Activated naive CD4-positive, alpha-beta T cell treated with anti-CD3 and anti-CD28 coated beads, Interleukin-2, amount 50 U/mL, for 16 hours (primary cell): ENCODE results near the gene CNBD2.
"Not testable (repeated sequence)": the region's sequence is repeated elsewhere in the genome, so short reads cannot be mapped to it uniquely, and the experiment has no call there.

Experiments used
- DNase-seq: peaks from one replicate; pipeline ENCODE4 v3.0.0-alpha.2; 2020

Gene CNBD2

DNA sequence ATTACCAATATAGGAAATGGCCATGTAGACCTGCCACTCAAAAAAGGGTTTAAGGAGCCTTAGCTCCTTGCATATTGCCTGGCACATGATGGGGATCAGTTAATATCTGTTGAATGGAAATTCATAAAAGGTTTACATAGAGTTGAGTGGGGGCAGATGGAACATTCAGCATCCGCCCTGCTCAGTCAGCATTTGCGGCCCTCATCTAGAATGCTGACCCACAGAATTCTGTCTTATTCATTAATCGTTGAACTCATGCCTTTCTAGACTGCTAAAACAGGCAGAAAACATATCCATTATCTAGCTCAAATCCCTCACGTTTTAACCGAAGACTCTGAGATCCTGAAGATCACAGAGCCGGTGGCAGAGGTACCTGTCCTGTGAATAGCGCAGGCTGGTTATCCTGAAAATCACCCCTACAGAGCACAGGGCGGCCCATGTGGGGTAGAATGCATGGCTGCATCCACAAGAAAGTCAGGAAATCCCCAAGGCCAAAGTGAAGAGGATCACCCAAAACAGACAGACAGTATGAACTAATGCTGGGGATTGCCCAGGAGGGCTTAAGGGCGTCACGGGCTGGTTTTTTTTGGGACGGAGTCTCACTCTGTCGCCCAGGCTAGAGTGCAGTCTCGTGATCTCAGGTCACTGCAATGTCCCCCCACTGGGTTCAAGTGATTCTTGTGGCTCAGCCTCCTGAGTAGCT is 59.9 kb downstream of the CNBD2 start:
- DNase-seq = no peak

DNA sequence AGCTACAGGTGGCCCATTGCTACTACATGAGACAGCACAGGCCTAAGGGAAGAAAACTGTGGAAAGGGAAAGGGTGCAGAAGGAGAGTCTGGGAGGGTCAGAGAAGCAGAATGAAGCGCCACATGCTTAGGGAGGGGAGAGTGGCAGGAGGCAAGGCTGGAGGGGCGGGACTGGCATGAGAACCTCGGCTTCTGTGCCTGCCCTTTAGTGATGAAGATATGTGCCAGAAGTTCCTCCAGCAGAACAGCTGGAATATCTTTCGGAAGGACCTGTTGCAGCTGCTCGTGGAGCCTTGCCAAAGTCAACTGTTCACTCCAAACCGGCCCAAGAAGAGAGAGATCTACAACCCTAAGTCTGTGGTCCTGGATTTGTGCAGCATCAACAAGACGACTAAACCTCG is 61.8 kb downstream of the CNBD2 start:
- DNase-seq = no peak

DNA sequence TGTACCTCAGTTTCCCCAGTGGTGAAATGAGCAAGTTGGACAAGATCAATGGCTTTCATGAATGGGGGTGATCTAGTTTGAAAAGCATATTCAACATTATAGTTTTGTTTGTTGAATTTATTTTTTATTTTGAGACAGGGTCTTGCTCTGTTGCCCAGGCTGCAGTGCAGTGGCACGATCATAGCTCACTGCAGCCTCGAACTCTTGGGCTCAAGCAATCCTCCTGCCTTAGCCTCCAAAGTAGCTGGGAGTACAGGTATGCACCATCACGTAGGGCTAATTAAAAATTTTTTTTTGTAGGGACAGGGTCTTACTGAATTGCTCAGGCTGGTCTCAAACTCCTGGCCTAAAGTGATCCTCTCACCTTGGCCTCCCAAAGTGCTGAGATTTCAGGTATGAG is 63.4 kb downstream of the CNBD2 start:
- no peak for DNase-seq

DNA sequence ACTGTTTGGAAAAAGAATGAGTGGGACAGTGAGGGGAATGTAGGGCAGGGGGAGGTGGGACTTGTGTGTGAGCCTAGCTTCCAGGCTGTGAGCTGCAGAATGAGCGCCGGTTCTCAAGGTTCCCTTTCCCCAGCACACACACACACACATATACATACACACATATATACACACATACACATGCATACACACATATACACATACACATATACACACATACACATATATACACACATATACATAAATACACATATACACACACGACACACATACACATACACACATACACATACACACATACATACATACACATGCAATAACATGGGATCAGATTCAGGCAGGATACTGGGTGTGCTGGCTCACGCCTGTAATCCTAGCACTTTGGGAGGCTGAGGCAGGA is 66.5 kb downstream of the CNBD2 start:
- DNase-seq = no peak

DNA sequence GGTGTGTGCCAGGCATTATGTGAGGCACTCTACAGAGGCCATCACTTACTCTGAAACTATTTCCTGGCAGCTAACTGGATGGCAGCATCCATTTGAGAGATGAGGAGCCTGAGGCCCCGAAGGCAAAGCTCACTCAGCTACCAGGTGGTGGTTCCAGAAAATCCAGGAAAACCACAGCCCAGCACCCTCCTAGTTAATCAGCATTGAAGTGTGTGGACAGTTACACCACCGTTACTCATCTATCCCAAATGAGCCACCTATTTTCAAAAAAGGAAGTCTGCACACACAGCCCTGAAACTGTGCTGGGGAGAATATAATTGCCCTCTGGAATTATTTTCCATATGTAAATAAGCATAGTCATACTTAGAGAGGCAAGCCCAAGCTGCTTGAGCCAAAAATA is 67.4 kb downstream of the CNBD2 start:
- no peak for DNase-seq

DNA sequence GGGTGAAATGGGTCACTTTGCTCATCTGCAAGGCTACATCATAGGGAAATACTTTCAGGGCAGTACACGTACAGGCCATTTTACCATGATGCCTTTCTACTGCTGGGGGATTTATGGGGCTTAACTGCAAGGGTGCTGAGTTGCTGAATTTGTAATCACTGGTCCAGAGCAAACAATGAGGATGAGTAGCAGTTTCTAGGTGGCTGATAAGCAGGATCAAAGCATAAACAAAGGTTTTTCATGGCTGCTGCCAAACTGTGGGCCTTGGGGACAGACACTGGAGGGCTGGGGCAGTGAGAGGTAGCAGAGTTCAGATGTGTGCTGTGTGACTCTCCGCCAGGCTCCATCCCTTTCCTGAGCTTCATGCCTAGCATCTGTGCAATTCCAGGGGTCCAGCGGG is 68.3 kb downstream of the CNBD2 start:
- no peak for DNase-seq

DNA sequence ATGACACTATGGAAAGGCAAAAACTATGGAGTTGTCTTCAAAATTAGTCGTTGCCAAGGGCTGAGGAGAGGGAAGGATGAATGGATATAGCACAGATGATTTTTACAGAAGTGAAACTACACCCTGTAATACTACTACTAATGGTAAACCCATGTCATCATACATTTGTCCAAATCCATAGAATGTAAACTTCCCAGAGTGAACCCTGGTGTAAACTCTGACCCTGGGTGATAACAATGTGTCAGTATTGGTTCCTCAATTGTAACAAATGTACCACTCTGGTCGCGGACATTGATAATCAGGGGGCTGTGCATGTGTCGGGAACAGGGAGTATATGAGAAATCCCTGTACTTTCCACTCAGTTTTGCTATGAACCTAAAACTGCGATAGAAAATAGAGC is 72.2 kb downstream of the CNBD2 start:
- DNase-seq = no peak

DNA sequence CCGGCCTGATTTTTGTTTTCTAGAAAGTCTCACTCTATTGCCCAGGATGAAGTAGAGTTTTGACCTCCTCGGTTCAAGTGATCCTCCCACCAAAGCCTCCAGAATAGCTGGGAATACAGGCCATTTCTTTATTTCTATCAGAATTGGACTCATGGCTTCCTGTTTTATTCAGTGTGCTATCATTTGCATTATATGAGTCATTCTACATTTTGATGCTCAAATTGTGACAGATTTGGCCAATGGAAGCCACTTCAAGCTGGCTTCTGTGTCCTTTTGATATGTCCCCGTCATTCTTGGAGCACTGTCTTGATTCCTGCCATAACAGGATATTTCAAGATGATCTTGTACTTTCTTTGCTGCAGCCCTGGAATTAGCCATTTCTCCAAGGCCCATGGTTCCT is 75.1 kb downstream of the CNBD2 start:
- no peak for DNase-seq

DNA sequence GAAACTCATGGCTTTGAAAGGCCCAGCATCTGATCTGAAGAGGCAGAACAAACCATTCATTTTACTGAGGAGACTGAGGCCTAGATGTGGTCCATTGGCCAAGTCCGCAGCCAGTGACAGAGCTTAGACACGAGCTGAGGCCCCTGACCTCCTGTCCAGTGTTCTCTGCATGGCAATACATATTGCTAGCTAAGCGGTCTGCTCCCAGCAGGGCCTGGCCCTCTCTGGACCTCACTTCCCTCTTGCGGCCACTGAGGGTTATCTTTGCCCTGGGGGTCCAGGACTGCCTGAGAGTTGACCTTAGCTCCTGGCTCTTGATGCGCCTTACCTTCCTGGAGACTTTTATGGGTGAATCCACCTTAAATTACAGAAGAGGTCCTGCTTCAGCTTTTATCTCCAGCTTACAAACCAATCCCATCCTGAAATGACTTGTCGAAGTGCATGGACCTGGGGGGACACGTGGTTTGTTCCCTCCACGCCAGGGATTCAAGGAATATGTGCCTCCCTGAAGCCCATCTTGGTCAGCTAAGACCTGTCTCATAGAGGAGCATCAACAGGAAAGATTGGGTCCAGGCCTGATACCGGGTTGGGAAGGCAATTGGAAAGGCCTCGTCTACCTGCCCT is 75.6 kb downstream of the CNBD2 start:
- no peak for DNase-seq

DNA sequence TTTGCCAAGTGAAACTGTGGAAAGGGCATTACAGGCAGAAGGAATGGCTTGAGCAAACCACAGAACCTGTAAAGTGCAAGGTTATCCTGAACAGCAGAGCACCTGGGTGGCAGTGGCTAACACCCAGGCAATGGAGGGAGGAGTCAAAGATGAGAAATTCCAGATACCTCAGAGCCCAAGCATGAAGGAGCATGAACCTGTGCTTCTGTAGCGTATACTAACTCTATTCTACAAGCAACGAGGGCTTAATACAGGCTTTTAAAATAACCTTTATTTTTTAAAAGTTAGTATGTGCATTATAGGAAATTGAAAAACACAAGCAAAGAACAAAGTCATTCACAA is 77.0 kb downstream of the CNBD2 start:
- DNase-seq = no peak

DNA sequence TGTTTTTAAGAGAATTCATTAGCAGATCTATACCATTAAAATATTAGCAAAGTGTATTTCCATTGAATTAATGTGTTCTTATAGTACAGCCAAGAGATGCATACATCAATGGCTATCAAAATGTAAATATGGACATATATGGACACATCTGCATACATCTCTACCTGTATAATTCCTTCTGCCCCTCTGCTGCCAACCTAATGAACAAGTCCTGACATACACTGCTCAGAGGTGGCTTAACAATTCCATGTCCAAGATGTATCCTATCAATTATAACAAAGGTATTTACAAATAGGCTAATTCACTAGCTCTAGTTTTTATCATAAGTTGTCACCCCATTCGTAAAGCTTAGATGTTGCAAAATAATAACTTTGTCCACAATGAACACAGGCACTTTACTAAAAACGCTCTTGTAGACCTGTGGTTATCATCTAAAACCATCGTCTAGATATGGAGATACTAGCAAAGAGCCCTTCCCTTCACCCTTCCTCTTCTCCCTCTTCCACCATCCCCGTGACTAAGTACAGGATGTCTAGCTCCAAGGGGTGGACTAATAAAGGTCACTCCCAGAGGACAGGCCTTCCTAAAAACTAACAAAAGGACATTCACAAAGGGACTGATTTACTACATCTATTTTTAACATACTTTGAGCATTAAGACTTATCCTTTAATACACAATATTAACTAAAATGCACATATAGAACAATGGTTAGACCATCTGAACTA is 77.8 kb downstream of the CNBD2 start:
- not testable (repeated sequence) for DNase-seq

DNA sequence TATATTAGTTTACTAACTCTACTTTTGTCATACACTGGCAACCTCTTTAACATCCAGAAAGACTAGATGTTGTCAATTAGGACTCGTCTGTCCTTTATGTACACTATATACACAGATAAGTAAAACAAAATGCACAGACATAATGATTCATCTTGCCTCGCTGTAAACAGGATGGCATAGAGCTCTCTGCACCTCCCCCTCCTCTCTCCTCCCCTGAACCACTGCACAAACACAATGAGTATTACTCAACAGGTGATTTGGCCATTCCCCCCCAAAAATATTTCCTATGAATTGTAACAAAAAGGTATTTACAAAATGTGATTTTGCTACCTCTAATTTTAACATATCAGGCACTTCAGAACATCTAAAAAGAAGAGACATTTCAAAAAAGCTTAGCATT is 81.0 kb downstream of the CNBD2 start:
- not testable (repeated sequence) for DNase-seq

DNA sequence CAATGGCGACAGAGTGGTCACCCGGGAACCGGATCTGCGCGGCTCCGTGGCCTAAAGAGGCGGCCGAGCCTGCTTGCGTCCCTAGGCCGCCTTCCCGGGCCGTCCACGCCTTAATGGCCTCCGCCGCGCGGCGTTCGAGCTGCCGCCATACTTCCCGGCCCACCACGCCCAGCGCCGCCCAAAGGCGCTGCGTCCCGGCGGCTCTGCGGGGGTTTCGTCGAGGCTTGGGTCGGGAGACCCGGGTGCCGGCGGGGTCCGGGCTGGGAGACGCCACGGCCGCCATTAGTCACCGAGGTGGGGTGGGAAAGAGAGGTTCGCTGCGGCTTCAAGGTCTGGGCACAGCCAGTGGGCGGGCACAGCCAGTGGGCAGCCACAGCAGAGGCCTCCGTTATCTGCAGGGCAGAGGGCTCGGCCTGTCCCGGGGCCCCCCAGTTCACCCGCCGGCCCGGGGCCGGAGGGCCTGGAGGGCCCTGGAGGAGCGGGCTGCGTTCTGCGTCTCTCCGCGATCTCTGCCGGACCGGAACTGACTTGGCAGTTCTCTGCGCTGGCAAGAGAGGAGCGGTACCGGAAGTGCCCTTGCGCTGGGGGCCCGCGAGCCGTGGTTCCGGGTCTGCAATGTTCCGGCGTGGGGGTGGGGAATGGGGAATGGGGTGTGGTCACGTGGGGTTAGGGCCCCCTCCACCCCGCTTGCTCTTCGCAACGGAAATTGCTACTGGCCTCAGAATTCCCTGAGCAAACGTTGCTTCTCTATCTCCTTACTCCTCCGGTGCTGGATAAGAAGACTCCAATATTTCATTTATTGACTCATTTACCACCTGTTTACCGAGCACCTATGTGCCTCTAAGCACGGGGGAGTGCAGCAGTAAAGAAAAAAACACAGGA is 82.3 kb downstream of the CNBD2 start:
- peak; percentile 92 for DNase-seq

DNA sequence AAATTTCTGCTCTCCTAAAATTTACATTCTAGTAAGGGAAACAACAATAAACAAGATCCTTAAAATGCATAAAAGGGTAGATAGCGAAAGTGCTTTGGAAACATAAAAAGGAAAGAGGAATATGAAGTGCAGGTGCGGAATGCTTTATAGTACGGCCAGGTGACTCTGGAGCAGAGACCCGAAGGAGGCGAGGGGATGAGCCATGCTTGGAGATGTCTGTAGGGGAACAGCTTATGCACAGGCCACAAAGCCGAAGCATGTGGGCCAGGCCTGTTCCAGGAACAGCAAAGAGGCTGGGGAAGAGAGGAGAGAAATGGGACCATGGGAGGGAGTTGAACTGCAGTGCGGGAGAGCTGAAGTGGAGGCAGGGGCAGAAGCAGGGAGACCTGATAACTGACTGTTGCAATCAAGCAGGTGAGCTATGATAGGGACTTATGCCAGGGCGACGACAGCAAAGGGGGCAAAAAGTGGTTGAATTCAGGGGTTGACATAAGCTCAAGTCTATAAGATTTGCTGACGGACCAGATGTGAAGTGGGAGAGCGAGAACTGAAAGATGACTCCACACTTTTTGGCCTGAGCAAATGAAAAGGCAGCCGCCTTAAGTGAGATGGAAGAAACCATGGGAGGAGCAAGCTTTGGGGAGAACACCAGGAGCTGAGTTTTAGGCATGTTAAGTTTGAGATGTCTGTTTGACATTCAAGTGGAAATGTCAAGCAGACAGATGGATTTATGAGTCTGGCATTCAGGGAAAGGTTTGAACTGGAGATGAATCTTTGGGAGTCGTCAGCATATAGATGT is 83.1 kb downstream of the CNBD2 start:
- DNase-seq = no peak

DNA sequence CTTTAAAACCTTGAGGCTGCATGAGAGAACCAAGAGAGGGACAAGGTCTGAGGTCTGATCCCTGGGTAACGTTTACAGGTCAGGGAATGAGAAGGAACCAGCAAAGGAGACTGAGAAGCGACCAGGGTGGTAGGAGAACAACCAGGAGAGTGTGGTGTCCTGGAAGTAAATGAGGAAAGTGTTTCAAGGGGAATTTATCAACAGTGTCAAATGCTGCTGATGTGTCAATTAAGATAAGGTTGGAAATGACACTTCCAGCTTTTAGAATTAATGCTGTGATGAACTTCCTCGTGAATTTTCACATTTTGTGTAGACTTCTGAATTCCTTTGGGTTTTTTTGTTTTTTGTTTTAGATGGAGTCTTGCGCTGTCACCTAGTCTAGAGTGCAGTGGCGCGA is 83.7 kb downstream of the CNBD2 start:
- no peak for DNase-seq

DNA sequence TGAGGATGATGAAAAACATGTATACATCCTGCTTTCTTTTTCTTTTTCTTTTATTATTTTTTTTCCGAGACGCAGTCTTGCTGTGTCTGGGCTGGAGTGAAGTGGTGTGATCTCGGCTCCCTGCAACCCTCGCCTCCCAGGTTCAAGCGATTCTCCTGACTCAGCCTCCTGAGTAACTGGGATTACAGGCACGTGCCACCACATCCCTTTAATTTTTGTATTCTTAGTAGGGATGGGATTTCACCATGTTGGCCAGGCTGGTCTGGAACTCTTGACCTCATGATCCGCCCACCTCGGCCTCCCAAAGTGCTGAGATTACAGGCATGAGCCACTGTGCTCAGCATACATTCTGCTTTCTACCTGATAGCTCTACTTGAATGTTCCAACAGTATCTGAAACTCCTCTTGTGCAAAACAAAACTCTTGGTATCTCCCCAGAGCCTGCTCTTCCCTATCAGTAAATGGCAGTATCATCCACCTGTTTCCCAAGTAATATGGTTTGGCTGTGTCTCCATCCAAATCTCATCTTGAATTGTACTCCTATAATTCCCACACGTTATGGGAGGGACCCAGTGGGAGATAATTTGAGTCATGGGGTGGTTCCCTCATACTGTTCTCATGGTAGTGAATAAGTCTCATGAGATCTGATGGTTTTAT is 85.6 kb downstream of the CNBD2 start:
- DNase-seq = not testable (repeated sequence)

DNA sequence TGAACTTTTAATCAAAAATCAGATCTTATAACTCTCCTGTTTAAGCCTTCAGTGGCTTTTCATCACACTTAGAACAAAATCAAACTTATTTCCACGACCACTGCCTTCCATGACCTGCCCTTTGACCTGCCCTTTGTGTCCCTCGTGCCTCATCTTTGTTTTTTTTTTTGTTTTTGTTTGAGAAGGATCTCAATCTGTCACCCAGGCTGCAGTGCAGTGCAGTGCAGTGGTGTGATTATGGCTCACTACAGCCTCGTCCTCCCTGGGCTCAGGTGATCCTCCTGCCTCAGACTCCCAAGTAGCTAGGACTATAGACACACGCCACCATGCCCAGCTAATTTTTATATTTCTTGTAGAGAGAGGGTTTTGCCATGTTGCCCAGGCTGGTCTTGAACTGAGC is 86.8 kb downstream of the CNBD2 start:
- no peak for DNase-seq

DNA sequence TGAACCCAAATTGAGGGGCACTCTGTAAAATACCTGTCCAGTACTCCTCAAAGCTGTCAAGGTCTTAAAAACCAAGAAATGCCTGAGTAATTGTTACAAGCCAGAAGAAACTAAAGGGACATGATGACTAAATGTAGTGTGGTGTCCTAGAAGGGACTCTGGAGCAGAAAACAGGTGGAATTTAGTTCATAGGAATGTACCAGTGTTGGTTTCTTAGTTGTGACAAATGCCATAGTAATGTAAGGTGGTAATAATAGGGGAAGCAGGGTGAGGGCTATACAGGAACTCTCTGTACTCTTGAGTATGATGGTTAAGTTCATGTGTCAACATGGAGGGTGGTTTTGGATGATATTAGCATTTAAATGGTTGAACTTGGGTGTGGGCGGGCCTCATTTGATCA is 92.3 kb downstream of the CNBD2 start:
- no peak for DNase-seq

DNA sequence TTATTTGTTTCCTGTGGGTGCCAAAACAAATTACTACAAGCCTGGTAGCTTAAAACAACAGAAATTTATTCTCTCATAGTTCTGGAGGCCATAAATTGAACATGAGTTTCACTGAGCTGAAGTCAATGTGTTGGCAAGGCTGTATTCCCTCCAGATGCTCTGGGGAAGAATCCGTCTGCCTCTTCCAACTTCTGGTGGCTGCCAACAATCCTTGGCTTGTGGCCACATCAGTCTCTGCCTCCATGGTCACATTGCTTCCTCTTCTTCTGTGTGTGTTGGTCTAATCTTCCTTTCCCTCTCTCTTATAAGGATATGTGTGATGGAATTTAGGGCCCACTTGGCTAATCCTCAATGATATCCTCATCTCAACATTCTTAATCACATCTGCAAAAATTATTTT is 93.4 kb downstream of the CNBD2 start:
- DNase-seq = no peak

DNA sequence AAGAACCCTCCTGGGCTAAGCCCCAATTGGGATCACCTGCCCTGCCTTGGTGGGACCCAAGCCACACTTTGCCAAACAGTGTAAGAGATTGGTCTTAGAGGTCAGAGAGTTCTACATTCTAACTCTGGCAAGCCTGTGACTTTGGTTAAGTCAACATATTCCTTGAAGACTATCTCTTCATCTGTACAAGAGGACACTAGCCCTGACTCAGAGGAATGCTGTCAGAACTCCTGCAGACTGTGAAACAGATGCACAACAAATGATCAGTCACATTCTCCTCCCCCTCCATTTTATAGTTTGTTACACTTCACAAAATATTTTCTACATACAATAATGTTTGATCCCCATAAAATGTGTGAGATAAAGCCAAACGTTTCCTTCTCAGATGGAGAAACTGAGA is 94.4 kb downstream of the CNBD2 start:
- no peak for DNase-seq

DNA sequence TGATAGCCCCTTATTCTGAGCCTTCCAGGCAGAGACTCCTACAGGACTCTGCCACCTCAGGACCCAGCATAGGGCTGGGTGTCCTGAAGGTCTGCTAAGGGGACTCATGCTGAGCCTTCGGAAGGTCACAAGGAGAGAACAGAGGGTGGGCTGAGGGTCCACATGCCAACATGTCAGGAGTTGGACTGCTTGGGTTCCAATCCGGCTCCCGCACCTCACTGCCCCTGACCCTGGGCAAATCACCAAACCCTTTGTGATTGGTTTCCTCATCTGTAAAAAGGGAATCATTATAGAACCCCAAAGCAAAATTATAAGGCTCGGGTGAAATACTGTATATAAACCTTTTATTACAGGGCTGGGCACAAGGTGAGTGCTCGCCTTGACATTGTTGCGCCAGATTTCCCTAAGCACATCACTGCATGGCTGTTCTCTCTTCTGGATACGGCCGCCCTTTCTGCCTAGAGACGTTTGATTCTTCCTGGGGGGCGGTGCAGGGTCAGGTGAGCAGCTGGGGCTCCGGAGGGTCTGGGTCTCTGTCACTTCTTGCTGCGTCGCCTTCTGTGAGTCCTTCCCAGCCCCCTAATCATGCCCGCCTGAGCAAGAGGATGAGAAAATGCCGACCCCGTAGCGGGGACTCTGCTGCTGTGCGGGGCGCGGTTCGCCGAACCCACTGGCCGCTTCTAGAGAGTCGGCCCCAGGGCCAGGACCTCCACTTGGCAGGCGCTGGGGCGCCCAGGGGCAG is 95.7 kb downstream of the CNBD2 start:
- DNase-seq = no peak
